Panc1 (cell line): ENCODE measurements around the gene NR0B1. TPM values are rescaled to one million over a fixed set of nuclear protein-coding genes. Genes with fewer than 3 reads are reported as not detected.

Experiments
- ATAC-seq: fragments of 200-7000 bp; cut with Tn5 transposase; 2 replicates; pipeline ENCODE4 v1.9.1; 2020; ENCODE audit warnings: mild to moderate bottlenecking, moderate library complexity
- BruUV-seq: library from RNA; stranded (reverse); fragments of 400-500 nt; replicated peaks from 2 replicates; lab custom pipeline; 2021; lab: Mats Ljungman, UMichigan
- CTCF ChIA-PET: fragments of 300-600 bp; sonication (Branson Sonifier 250); formaldehyde crosslinking; loops from one replicate; lab custom pipeline; 2022; ENCODE audit warnings: antibody characterized with exemption; lab: Charles Lee
- POLR2A ChIA-PET: fragments of 300-600 bp; sonication (Branson Sonifier 250); formaldehyde crosslinking; loops from one replicate; lab custom pipeline; 2022; ENCODE audit warnings: antibody characterized with exemption; lab: Charles Lee
- DNase-seq: peaks from one replicate; pipeline ENCODE4 v3.0.0-alpha.2; 2010; ENCODE audit warnings: low read depth, low spot score
- H3K27ac ChIP-seq: 2 replicates; pipeline ENCODE4 v1.5.1; 2011; ENCODE audit warnings: mild to moderate bottlenecking, low read length, inconsistent platforms
- H3K27me3 ChIP-seq: fragments of 200-500 bp; sonication (Bioruptor generic); 2 replicates; pipeline ENCODE4 v1.6.0; 2014; ENCODE audit warnings: low read length, inconsistent platforms; ENCODE audit not compliant: control insufficient read depth, insufficient read depth
- H3K36me3 ChIP-seq: fragments of 200-500 bp; sonication (Bioruptor generic); 2 replicates; pipeline ENCODE4 v1.5.1; 2014; ENCODE audit warnings: inconsistent platforms, mild to moderate bottlenecking, low read length, moderate library complexity; ENCODE audit not compliant: control insufficient read depth, insufficient read depth
- H3K4me1 ChIP-seq: 2 replicates; pipeline ENCODE4 v1.5.1; 2011; ENCODE audit warnings: inconsistent platforms, mild to moderate bottlenecking, low read length, moderate library complexity; ENCODE audit not compliant: control insufficient read depth, insufficient read depth
- H3K4me3 ChIP-seq, 2 experiments: 2 replicates each; pipeline ENCODE4 v1.5.1; 2011 to 2012; ENCODE audit warnings: low read depth in 2 of 2, low read length in 2 of 2, mild to moderate bottlenecking in 2 of 2, inconsistent platforms in 1 of 2, moderate library complexity in 1 of 2
- H3K9me3 ChIP-seq: fragments of 200-500 bp; sonication (Bioruptor generic); 2 replicates; pipeline ENCODE4 v1.5.1; 2014; ENCODE audit warnings: low read depth, mild to moderate bottlenecking, inconsistent platforms, low read length, moderate library complexity; ENCODE audit not compliant: control insufficient read depth, insufficient read depth
- POLR2AphosphoS5 ChIP-seq: IDR thresholded peaks from 2 replicates; pipeline ENCODE4 v1.6.1; 2012; ENCODE audit warnings: mild to moderate bottlenecking, low read depth, low read length, moderate library complexity
- SIN3A ChIP-seq: IDR thresholded peaks from 2 replicates; pipeline ENCODE4 v1.6.1; 2012; ENCODE audit warnings: low read depth, mild to moderate bottlenecking, low read length, moderate library complexity, borderline replicate concordance; ENCODE audit not compliant: insufficient read depth
- TCF7L2 ChIP-seq: IDR thresholded peaks from 2 replicates; pipeline ENCODE4 v1.6.1; 2011; ENCODE audit warnings: mild to moderate bottlenecking, low read depth, low read length, inconsistent platforms
- in situ Hi-C: cut with HindIII; loops from 2 replicates; pipeline ENCODE4 v1.10.0; 2016; ENCODE audit warnings: low sequenced_read_pairs, low pct_unique_long_range_greater_than_20kb
- intact Hi-C: fragments of 100-400 bp; cut with micrococcal nuclease; formaldehyde crosslinking; loops from one replicate; pipeline ENCODE4 v1.10.0; 2022; ENCODE audit not compliant: unreplicated experiment
- total RNA-seq: library from RNA; stranded (reverse); gene quantifications from one replicate; pipeline ENCODE4 v1.2.1, GENCODE V29; 2021; ENCODE audit not compliant: unreplicated experiment
- TF ChIP-seq, protein P1 (sequence below), 2 experiments: IDR thresholded peaks; 2 replicates each; pipeline ENCODE4 v1.6.1; 2011 to 2012; ENCODE audit warnings: low read depth in 2 of 2, control low read depth in 1 of 2, low read length in 1 of 2, mild to moderate bottlenecking in 1 of 2, moderate library complexity in 1 of 2; ENCODE audit not compliant: insufficient read depth in 1 of 2
- TF ChIP-seq, protein P2 (sequence below): fragments of 450-650 bp; IDR thresholded peaks from 2 replicates; pipeline ENCODE4 v1.5.1; 2017; ENCODE audit warnings: mild to moderate bottlenecking

The NR0B1 gene
- total RNA-seq, 1 experiment from 2014 or later = not detected

DNA sequence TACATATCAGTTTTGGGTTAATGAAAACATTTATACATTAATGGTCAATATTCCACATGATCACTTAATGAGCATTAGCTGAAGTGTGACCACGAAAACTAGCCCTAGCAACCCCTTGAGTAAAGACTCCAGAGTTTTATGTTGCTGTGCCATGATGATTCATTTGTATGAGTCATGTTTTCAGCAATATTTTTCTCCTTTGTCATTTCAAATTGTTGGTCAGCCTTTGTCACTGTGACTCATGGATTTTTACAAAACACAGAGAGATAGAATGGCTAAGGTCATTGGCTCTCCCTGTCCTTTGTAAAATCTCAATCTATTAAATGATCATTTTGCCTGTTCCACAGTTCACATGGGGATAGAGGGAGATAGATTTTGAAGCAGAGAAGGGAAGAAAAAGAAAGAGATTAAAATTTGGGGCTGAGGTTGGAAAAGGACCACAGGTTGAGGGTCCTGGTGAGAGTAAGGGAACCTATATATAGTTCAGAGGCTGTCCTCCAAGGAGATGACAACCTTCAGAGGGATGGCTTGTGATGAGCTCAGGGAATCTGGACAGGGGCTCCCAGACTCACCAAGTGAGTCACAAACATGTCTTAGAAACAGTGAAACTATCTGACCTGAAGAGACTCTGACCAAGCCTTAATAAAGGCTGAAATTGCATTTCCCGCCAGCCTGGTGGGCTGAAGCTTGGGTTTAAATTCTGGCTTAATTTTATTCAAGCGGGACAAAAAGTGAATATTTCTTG, 25.6 kb downstream of the NR0B1 start:
- ATAC-seq (peak; percentile 81), DNase-seq (peak; percentile 60)
- ChIA-PET POLR2A (no interaction called here), CTCF (no interaction called here)
- intact Hi-C loops (no loop called here), in situ Hi-C loops (no loop called here)
- H3K4me3 ChIP-seq = no peak overlapping the region
- no TSS peak for BruUV-seq
- H3K9me3 ChIP-seq = no peaks in the 10 kb centered on the region; the same call in 1 of the 2 replicates
- no peaks in the 10 kb centered on the region for H3K36me3 ChIP-seq
- H3K27ac ChIP-seq = 0 out of 2 replicates have a peak overlapping the region, but pooled peaks have one; percentile 7
- no peaks in the 10 kb centered on the region for H3K27me3 ChIP-seq
- no peaks in the 10 kb centered on the region for H3K4me1 ChIP-seq
- TF ChIP-seq SIN3A = no peak
- TF ChIP-seq POLR2AphosphoS5 = no peak

DNA sequence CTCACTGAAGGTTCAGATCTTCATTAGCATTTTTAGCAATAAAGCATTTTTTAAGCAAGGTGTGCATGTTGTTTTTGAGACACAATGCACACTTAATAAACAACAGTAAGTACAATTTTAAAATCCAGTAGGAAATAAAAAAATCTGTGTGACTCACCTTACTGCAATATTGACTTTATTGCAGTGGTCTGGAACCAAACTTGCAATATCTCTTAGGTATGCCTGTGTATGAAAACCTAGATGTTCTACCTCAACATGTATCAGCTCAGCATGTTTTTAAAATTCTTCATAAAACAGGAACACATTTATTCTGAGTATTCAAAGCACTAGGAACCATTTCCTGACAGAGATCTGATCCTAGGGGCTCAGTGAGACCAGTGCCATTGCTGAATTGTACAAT, 26.7 kb downstream of the NR0B1 start:
- POLR2A ChIA-PET = no interaction called here
- no peak for ATAC-seq

More for the DNA sequence above, 26.7 kb downstream of the NR0B1 start:
- H3K4me1 ChIP-seq = no peaks in the 10 kb centered on the region
- H3K36me3 ChIP-seq = no peaks in the 10 kb centered on the region
- H3K27me3 ChIP-seq = no peaks in the 10 kb centered on the region
- no peak for DNase-seq
- no peak for TF ChIP-seq TCF7L2
- TF ChIP-seq SIN3A = no peak
- no peak for TF ChIP-seq POLR2AphosphoS5
- TF ChIP-seq, protein P1, sequence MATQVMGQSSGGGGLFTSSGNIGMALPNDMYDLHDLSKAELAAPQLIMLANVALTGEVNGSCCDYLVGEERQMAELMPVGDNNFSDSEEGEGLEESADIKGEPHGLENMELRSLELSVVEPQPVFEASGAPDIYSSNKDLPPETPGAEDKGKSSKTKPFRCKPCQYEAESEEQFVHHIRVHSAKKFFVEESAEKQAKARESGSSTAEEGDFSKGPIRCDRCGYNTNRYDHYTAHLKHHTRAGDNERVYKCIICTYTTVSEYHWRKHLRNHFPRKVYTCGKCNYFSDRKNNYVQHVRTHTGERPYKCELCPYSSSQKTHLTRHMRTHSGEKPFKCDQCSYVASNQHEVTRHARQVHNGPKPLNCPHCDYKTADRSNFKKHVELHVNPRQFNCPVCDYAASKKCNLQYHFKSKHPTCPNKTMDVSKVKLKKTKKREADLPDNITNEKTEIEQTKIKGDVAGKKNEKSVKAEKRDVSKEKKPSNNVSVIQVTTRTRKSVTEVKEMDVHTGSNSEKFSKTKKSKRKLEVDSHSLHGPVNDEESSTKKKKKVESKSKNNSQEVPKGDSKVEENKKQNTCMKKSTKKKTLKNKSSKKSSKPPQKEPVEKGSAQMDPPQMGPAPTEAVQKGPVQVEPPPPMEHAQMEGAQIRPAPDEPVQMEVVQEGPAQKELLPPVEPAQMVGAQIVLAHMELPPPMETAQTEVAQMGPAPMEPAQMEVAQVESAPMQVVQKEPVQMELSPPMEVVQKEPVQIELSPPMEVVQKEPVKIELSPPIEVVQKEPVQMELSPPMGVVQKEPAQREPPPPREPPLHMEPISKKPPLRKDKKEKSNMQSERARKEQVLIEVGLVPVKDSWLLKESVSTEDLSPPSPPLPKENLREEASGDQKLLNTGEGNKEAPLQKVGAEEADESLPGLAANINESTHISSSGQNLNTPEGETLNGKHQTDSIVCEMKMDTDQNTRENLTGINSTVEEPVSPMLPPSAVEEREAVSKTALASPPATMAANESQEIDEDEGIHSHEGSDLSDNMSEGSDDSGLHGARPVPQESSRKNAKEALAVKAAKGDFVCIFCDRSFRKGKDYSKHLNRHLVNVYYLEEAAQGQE (IDR thresholded peaks at IDR 0.05; ENCODE audit: insufficient read depth in 1 of 2, low read depth in 2 of 2, low read length in 1 of 2) = no peak
- TF ChIP-seq, protein P2, sequence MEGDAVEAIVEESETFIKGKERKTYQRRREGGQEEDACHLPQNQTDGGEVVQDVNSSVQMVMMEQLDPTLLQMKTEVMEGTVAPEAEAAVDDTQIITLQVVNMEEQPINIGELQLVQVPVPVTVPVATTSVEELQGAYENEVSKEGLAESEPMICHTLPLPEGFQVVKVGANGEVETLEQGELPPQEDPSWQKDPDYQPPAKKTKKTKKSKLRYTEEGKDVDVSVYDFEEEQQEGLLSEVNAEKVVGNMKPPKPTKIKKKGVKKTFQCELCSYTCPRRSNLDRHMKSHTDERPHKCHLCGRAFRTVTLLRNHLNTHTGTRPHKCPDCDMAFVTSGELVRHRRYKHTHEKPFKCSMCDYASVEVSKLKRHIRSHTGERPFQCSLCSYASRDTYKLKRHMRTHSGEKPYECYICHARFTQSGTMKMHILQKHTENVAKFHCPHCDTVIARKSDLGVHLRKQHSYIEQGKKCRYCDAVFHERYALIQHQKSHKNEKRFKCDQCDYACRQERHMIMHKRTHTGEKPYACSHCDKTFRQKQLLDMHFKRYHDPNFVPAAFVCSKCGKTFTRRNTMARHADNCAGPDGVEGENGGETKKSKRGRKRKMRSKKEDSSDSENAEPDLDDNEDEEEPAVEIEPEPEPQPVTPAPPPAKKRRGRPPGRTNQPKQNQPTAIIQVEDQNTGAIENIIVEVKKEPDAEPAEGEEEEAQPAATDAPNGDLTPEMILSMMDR = no peak
- no TSS peak for BruUV-seq
- CTCF ChIA-PET = no interaction called here
- H3K4me3 ChIP-seq = no peak overlapping the region
- H3K27ac ChIP-seq = no peak overlapping the region
- intact Hi-C loops (no loop called here), in situ Hi-C loops (no loop called here)
- H3K9me3 ChIP-seq = no peaks in the 10 kb centered on the region; the same call in 1 of the 2 replicates
